AG09309 (cell line): ENCODE results near the gene CABLES1.

ENCODE experiments used
- DNase-seq: peaks from one replicate; pipeline ENCODE4 v3.0.0-alpha.2; 2010; ENCODE audit warnings: low read depth
- H3K4me3 ChIP-seq: 2 replicates; pipeline ENCODE4 v1.5.1; 2011; ENCODE audit warnings: mild to moderate bottlenecking, low read depth, low read length, moderate library complexity; ENCODE audit not compliant: control insufficient read depth
- CTCF ChIP-seq: IDR thresholded peaks from 2 replicates; pipeline ENCODE4 v1.5.1; 2011; ENCODE audit warnings: mild to moderate bottlenecking, low read depth, low read length, inconsistent platforms; ENCODE audit not compliant: insufficient read depth, control insufficient read depth; ENCODE audit errors: missing control alignments

CABLES1 gene

GRCh38 chr18:23143016-23143814, 7.9 kb downstream of the CABLES1 start:
- TF ChIP-seq CTCF = no peak
- no peak overlapping the region for H3K4me3 ChIP-seq
- DNase-seq = no peak

DNA sequence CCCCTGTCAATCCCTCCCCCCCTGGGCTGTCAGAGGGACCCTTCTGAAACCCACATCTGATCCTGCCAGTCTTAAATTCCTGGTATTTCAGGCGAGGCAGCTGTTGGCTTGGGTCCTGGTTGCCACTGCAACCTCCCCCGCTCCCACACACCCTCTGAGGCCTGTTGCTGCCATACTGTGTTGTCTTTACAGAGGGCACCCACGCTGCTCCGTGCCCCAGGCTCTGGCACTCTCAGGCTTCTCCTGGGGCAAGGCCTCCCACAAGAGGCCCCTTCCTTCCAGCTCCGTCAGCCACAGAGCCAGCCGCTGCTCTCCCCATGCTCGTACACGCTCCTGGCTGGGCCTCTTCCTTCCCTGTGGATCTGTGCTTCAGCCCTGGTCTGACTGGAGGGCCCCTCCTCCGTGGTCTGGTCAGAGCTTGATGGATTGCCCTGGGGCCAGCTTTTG, 8.6 kb downstream of the CABLES1 start:
- no peak for DNase-seq
- TF ChIP-seq CTCF = no peak
- no peak overlapping the region for H3K4me3 ChIP-seq

DNA sequence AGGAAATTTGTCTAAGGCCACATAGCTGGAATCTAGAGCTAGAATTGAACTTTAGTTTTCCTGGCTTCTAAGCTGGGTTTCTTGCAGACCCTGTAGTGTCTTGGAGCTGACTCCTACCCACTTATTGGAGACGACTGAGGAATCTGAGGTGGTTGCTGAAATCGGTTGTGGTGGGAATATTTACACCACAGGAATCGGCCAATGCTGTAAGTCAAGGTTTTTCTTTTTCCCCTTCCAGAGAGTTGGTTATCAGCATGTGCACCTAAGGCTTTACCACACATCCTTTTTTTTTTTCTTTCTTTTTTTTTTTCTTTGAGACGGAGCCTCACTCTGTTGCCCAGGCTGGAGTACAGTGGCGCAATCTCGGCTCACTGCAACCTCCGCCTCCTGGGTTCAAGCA, 9.4 kb downstream of the CABLES1 start:
- no peak for DNase-seq
- no peak for TF ChIP-seq CTCF
- H3K4me3 ChIP-seq = no peak overlapping the region

GRCh38 chr18:23145621-23146020, 10.3 kb downstream of the CABLES1 start:
- no peak for TF ChIP-seq CTCF
- DNase-seq = no peak

GRCh38 chr18:23146861-23147469, 11.7 kb downstream of the CABLES1 start:
- DNase-seq = no peak
- no peak for TF ChIP-seq CTCF
- H3K4me3 ChIP-seq = no peak overlapping the region

More at GRCh38 chr18:23145621-23146020, 10.3 kb downstream of the CABLES1 start:
- H3K4me3 ChIP-seq = no peak overlapping the region

GRCh38 chr18:23148382-23148781, 13.1 kb downstream of the CABLES1 start:
- no peak overlapping the region for H3K4me3 ChIP-seq
- DNase-seq = no peak
- no peak for TF ChIP-seq CTCF
